Stimulated activated CD4-positive, alpha-beta T cell treated with anti-CD3 and anti-CD28 coated beads, Interleukin-2, amount 100 ng/mL, for 24 hours (primary cell): ENCODE measurements around the gene FHOD3.
"Not testable (repeated sequence)": the region's sequence is repeated elsewhere in the genome, so short reads cannot be mapped to it uniquely, and the experiment has no call there.

Source experiments
- DNase-seq, 2 donors: peaks; one replicate each; pipeline ENCODE4 v3.0.0-alpha.2; 2020

Gene FHOD3

GRCh38 chr18:36455931-36456330 is 158.4 kb downstream of the FHOD3 start:
- no peak for DNase-seq

DNA sequence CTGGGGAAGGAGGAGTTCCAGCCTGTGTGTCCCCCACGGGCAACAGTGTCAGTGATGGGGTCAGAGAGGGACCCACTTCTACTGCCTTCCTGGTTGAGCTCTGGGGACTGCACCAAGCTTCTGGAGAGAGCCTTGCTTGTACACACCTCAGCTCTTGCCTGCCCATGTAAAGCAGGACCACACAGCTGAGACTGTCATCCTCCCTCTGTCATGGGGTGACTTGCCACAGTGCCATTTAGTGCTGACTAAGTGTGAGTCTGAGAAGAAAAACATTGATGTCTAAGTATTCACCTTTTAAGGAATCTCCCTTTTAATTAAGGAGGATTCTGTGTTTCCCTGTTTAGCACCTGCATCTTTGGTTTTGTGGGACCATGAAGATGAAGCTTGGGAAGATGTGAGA is 159.1 kb downstream of the FHOD3 start:
- no peak for DNase-seq

- DNase-seq = no peak
These were observed 160.2 kb downstream of the FHOD3 start for GRCh38 chr18:36457683-36458082.

- no peak for DNase-seq
These were observed 160.8 kb downstream of the FHOD3 start for GRCh38 chr18:36458306-36458705.

DNA sequence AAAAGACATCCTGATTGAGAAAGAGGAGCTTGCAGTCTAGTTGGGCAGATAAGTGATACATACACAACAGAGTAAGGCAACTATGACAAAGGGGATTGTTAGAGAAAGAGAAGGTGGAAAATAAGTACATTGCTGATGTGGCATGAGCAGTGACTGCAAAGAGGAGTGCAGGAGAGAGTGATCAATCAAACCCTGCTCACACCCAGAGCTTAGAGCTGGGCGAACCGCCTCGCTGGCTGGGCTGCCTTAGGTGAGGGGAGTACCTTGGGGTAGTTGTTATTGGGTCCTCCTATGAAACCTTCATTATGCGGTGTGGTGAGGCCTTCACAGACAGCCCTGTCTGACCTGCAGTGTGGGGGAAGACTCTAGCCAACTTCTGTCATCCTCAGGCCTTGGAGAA is 161.7 kb downstream of the FHOD3 start:
- DNase-seq = no peak

DNA sequence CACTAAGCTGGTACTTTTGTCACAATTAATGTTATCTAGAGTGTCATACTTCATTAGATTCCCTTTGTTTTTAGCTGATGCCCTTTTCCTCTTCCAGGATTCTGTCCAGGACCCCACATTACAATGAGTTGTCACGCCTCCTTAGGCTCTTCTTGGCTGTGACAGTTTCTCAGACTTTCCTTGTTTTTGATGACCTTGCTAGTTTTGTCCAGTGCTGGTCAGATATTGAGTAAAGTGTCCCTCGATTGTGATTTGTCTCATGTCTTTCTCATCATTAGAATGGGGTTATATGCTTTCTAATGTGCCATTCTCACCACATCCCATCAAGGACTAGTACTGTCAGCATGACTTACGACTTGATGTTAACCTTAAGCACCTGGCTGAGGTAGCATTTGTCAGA is 162.3 kb downstream of the FHOD3 start:
- no peak for DNase-seq

DNA sequence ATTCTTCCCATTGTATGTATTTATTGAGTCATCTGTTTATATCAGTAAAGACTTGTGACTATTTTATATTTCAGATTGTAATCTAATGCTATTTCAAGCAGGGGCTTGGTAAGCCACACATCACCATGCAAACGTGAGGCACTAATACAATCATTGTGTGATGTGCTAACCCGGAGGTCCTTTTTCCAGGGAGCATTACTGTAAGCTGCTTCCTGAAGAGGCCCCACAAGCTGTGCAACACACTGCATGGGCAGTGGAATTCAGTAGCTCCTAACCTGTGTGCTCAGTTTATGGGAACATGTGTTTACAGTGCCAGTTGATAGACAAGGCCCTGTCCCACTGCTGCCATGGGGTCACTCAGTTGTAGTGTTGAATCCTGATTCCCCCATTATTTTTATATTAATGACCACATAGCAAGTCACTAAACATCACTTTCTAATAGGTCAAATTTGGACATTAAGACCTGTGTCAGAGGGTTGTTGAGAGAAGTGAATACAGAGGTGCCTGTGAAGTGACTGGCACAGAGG is 162.9 kb downstream of the FHOD3 start:
- no peak for DNase-seq

DNA sequence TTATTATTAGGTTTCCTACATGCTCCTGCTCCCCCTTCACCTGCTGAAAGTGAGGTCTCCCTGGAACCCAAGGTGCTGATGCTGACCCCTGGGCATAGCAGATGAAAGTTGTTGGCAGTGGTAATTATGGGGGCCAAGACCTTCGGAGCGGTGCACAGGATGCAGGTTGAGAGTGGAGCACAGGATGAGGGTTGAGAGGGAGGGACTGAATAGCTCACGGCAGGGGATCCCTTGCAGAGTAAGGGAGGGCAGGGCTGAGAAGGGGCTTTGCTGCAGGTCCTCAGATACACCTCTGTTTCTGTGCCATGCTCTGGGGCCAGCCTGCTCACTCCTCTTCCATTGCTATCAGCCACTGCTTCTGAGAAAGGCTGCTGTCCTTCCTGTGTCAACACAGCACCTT is 163.3 kb downstream of the FHOD3 start:
- DNase-seq = no peak

DNA sequence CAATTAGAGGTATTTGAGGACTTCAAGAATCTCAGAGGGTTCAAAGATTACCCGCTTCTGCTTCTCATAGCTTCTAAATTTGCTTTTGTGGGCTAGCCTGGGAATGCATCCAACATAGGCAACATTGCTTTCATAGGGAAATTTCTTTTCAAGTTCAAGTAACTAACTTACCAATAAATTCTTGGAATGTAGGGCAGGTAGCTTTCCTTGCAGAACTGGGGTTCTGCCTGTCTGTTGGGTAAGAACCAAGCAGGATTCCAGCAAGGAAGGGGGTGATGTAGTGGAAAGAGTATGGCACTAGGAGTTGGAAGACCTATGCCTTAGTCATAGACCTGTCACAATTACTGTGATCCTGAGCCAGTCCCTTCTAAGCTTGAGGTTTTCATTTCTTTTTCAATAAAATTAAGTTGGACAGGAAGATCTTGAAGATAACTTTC is 164.1 kb downstream of the FHOD3 start:
- no peak for DNase-seq

GRCh38 chr18:36463516-36463915 is 166.0 kb downstream of the FHOD3 start:
- DNase-seq = not testable (repeated sequence)

- no peak for DNase-seq
These were observed 166.7 kb downstream of the FHOD3 start for GRCh38 chr18:36464126-36464651.

DNA sequence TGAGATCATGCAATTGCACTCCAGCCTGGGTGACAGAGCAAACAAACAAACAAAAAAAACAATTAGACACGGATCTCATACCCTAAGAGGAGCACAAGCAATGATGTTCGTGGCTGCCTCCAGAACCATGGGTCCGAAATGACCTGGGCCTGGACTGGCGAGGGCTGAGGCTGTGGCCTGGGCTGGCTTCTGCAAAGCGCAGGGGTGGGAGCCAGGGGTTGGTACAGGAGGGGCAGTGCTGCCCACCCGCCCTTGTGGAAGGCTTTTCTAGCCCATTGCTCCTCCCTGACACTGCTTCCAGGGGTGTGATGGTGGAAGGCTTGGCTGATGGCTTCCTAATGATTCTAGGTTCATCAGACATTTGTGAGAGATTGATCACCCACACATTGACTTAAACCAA is 167.8 kb downstream of the FHOD3 start:
- no peak for DNase-seq

DNA sequence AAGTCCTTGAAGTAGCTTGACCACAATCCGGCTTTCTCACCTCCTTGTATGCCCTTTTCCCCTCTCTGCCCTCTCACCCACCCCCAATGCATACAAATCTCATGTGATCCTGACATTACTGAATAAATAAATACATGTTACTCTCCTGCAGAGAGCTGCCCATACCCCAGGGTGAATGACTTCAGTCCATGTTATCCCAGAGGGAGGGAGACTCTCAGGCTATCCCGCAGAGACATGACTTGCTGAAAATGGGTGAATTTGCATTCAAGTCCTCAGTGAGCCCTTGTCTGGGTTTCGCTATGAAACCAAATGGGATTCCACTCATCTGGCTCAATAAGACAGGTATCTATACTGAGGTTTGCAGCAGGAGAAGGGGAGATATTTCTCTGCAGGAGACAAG is 168.5 kb downstream of the FHOD3 start:
- no peak for DNase-seq

DNA sequence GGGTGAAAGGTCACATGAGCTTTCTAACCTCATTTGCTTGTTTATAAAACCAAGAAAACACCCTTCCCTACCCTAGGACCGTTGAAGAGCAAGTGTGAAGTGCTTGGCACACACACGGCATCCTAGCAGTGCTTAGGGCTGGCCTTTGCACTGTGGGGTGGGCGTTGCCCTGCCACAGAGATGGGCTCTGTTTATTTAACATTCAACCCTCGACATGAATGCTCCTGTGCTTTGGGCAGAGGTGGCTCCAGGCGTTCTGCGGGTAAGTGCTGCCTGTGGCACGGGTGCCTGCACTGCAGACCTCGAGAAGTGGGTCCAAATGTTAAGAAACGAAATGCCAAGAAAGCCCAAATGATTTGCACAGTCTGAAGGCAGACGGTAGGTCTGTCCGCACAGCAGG is 170.1 kb downstream of the FHOD3 start:
- DNase-seq = no peak

DNA sequence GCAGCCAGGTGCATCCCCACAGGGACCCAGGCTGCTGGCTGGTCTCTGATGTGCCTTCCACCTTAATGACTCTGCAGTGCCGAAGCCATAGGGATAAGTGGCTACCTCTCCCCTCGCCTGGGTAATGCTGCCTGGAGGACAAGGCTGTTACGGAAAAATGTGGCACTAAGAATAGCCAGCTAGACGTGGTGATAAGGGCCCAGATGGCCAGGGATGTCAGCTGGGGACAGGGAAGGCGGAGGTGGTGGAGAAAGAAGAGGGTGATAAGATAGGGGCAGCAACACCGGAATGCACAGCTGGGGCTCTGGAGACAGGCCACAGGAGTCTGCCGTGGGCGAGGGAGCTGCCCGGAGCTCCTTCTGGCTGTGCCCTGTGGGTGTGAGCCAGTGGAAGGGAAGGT is 170.6 kb downstream of the FHOD3 start:
- no peak for DNase-seq

GRCh38 chr18:36469461-36469860 is 171.9 kb downstream of the FHOD3 start:
- DNase-seq = no peak

- no peak for DNase-seq
These were observed 173.4 kb downstream of the FHOD3 start for GRCh38 chr18:36470896-36471295.

DNA sequence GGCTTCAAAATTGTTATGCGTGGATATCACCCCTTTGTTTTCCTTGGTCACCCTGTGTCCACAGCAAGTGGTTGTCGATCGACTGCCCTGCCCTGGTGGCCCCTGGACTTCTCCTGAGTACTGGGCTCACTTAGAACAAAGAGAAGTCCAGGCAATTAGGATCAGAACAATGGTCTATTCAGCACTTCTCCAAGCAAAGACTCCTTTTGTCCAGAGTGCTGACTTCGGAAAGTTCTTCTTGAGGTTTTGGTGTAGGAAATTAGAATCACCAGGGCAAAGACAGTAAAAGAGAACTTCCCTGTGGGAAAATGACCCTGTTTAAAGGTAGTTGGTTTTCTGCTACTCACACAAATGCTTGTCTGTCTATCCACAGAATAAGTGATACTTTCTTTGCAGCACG is 173.9 kb downstream of the FHOD3 start:
- no peak for DNase-seq

DNA sequence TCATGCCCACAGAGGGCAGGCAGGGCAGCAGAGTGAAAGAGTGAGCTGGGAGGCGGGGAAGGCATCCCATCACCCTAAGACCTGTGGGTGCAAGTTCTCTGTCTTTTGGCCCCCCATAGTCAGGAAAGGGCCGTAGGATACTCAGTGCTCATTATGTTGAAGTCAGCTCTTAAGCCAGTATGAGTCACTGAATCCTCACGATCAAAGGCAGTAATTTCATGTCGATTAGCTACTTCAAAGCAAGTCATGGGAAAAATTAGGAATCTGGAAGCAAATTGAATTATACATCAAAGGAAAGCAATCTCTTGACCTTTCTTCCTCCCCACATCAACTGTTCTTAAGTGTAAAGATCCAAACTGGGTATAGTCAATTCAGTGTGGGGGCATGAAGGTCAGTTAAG is 178.9 kb downstream of the FHOD3 start:
- no peak for DNase-seq

- DNase-seq = no peak
These were observed 180.3 kb downstream of the FHOD3 start for GRCh38 chr18:36477776-36478175.

DNA sequence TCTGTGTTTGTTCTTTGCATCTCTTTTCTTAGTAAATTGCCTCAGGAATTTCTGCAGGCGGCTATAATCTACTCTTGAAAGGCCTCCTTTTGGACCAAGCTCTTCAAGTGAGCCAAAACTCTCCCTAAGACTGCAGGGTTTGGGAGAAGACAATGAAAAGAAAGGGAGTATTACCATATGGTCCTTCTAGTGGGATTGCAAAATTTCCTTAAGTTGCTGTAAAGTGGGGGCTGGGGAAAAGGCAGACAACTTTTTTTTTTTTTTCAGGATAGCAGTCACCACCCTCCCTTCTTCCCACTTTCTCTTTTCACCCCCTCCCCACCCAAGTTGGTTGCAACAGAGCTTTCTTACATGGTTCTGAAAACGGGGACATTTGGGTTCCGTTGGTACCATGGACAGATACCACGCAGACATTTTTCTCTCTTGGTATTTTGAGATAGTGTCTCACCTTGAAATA is 183.7 kb downstream of the FHOD3 start:
- DNase-seq = no peak

GRCh38 chr18:36481935-36482334 is 184.4 kb downstream of the FHOD3 start:
- no peak for DNase-seq

DNA sequence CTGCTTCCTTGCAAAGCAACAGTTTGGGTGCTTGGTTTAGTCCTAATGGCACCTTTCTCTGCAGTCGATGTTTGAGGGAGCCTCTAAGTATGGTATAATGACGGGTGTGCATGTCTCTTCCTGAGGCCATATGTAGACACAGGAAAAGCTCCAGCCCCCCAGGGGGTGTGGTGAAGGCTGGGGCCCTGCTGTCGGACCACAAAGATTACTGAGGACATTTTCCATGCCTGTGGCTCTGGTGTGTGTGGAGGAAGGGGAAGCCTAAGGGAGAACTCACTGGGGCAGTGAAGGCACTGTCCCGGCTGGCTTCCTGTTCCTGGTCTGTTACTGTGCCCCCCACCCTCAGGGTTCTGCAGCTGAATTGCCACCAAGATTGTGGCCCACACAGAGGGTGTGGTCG is 187.1 kb downstream of the FHOD3 start:
- DNase-seq = no peak

GRCh38 chr18:36485772-36486171 is 188.3 kb downstream of the FHOD3 start:
- DNase-seq = no peak

DNA sequence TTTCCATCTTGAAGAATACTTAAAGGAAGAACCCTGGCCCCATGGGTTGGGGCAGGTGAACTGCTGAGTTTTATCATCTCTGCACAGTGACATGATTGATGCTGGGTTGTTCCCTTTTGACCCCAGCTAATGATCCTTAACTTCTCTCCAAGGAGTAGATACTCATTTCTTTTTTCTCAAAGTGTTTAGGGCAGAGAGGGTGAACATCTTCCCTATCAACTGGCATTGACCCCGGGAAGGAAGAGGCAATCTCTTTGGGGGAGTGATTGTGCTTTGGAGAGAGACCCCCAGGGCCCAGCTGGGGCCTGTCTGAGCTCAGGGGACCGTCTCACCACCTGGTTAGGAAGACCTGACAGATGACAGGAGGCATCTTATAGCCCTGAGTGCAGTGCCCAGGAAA is 190.6 kb downstream of the FHOD3 start:
- no peak for DNase-seq

DNA sequence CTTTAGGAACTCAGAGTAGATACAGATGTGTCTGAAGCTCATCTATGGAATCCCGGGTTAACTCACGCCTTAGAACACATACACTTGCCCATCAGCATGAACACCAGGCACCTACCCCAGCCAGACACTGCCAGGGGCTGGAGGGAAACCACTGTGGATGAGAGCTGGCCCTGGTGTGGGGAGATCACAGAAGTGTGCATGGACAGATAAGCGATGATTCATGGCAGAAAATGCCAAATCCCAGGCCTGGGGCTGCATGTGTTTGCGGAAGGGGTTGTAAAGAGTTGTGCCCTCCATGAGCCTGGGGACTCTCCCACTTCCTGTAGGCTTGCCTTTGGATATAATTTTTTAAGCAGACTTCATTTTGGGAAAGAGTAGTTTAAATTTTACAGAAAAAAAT is 193.4 kb downstream of the FHOD3 start:
- no peak for DNase-seq
